DOHH2 (cell line): Measurements from ENCODE around the gene ARCN1.

ENCODE experiments used
- H3F3A ChIP-seq: fragments of 200-600 bp; sonication (generic), shearing (Covaris generic); 2 replicates; pipeline ENCODE4 v1.6.0; 2016; ENCODE audit warnings: antibody characterized with exemption, mild to moderate bottlenecking; ENCODE audit not compliant: control insufficient read depth, insufficient read depth
- H3K27ac ChIP-seq: fragments of 200-600 bp; sonication (generic); 2 replicates; pipeline ENCODE4 v1.5.1; 2014; ENCODE audit warnings: low read depth, mild to moderate bottlenecking, low read length, moderate library complexity
- H3K27me3 ChIP-seq: fragments of 200-600 bp; sonication (generic); 2 replicates; pipeline ENCODE4 v1.6.1; 2014; ENCODE audit warnings: mild to moderate bottlenecking, low read length, mixed read lengths; ENCODE audit not compliant: control insufficient read depth
- H3K36me3 ChIP-seq: fragments of 200-600 bp; sonication (generic); 2 replicates; pipeline ENCODE4 v1.6.1; 2014; ENCODE audit warnings: mild to moderate bottlenecking, low read length, moderate library complexity, mixed read lengths; ENCODE audit not compliant: control insufficient read depth
- H3K4me1 ChIP-seq: fragments of 200-600 bp; sonication (generic); 2 replicates; pipeline ENCODE4 v1.6.1; 2014; ENCODE audit warnings: mild to moderate bottlenecking, low read length, mixed read lengths; ENCODE audit not compliant: control insufficient read depth
- H3K4me2 ChIP-seq: fragments of 200-600 bp; sonication (generic); 2 replicates; pipeline ENCODE4 v1.6.0; 2014; ENCODE audit warnings: mild to moderate bottlenecking, low read length, moderate library complexity
- H3K4me3 ChIP-seq: fragments of 200-600 bp; sonication (generic); 2 replicates; pipeline ENCODE4 v1.5.1; 2014; ENCODE audit warnings: mild to moderate bottlenecking, low read length, mixed read lengths
- H3K79me2 ChIP-seq: fragments of 200-600 bp; sonication (generic); 2 replicates; pipeline ENCODE4 v1.6.1; 2014; ENCODE audit warnings: mild to moderate bottlenecking, low read length, mixed read lengths; ENCODE audit not compliant: control insufficient read depth
- H3K9me2 ChIP-seq: fragments of 200-600 bp; sonication (generic); replicated peaks from 2 replicates; pipeline ENCODE4 v1.6.1; 2014; ENCODE audit warnings: mild to moderate bottlenecking, low read length, mixed read lengths; ENCODE audit not compliant: control insufficient read depth
- H3K9me3 ChIP-seq: fragments of 200-600 bp; sonication (generic); 2 replicates; pipeline ENCODE4 v1.6.1; 2014; ENCODE audit warnings: antibody characterized with exemption, low read length, mixed read lengths; ENCODE audit not compliant: control insufficient read depth, insufficient read depth
- H4K20me1 ChIP-seq: fragments of 200-600 bp; sonication (generic); 2 replicates; pipeline ENCODE4 v1.6.0; 2014; ENCODE audit warnings: low read depth, mild to moderate bottlenecking, antibody characterized with exemption, low read length, moderate library complexity; ENCODE audit not compliant: control insufficient read depth, insufficient read depth
- EZH2phosphoT487 ChIP-seq: fragments of 200-600 bp; sonication (generic); IDR thresholded peaks from 2 replicates; pipeline ENCODE4 v1.6.1; 2017; ENCODE audit warnings: borderline replicate concordance, mild to moderate bottlenecking, antibody characterized with exemption, low read length, moderate library complexity, mixed read lengths
- TF ChIP-seq, protein P1 (sequence below): fragments of 200-600 bp; sonication (generic); IDR thresholded peaks from one replicate; pipeline ENCODE4 v1.5.1; 2014; ENCODE audit warnings: antibody characterized with exemption, mild to moderate bottlenecking, low read depth, low read length; ENCODE audit not compliant: poor library complexity, severe bottlenecking

ARCN1 gene

GRCh38 chr11:118633979-118634378 lies 61.8 kb downstream of the ARCN1 start:
- Histone ChIP-seq H3K4me1 (no peaks in the 10 kb centered on the region), H3K9me3 (no peaks in the 10 kb centered on the region), H3K9me2 (no peaks in the 10 kb centered on the region), H3K4me2 (no peak overlapping the region), H4K20me1 (no peaks in the 10 kb centered on the region), H3K36me3 (no peaks in the 10 kb centered on the region), H3K4me3 (no peak overlapping the region), H3K27me3 (peaks cover 14% of the 10 kb centered on the region), H3K79me2 (no peaks in the 10 kb centered on the region), H3K27ac (no peak overlapping the region), H3F3A (no peaks in the 10 kb centered on the region)
- TF ChIP-seq, protein P1, sequence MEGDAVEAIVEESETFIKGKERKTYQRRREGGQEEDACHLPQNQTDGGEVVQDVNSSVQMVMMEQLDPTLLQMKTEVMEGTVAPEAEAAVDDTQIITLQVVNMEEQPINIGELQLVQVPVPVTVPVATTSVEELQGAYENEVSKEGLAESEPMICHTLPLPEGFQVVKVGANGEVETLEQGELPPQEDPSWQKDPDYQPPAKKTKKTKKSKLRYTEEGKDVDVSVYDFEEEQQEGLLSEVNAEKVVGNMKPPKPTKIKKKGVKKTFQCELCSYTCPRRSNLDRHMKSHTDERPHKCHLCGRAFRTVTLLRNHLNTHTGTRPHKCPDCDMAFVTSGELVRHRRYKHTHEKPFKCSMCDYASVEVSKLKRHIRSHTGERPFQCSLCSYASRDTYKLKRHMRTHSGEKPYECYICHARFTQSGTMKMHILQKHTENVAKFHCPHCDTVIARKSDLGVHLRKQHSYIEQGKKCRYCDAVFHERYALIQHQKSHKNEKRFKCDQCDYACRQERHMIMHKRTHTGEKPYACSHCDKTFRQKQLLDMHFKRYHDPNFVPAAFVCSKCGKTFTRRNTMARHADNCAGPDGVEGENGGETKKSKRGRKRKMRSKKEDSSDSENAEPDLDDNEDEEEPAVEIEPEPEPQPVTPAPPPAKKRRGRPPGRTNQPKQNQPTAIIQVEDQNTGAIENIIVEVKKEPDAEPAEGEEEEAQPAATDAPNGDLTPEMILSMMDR: no peak
- TF ChIP-seq EZH2phosphoT487: no peak

GRCh38 chr11:118634431-118635236 lies 62.4 kb downstream of the ARCN1 start:
- Histone ChIP-seq H3K36me3 (no peaks in the 10 kb centered on the region), H3K4me1 (no peaks in the 10 kb centered on the region), H3K4me2 (no peak overlapping the region), H4K20me1 (no peaks in the 10 kb centered on the region), H3F3A (no peaks in the 10 kb centered on the region), H3K79me2 (no peaks in the 10 kb centered on the region), H3K4me3 (no peak overlapping the region), H3K9me2 (no peaks in the 10 kb centered on the region), H3K9me3 (no peaks in the 10 kb centered on the region), H3K27me3 (peaks cover 11% of the 10 kb centered on the region), H3K27ac (no peak overlapping the region)
- no peak for TF ChIP-seq EZH2phosphoT487
- TF ChIP-seq, protein P1: no peak

GRCh38 chr11:118635237-118635591 lies 63.0 kb downstream of the ARCN1 start:
- H3K9me2 ChIP-seq: no peaks in the 10 kb centered on the region
- no peak overlapping the region for H3K4me3 ChIP-seq
- no peaks in the 10 kb centered on the region for H3K4me1 ChIP-seq
- no peaks in the 10 kb centered on the region for H3K9me3 ChIP-seq
- H3K27me3 ChIP-seq: peaks cover 11% of the 10 kb centered on the region
- H3K27ac ChIP-seq: no peak overlapping the region
- no peak for TF ChIP-seq EZH2phosphoT487
- TF ChIP-seq, protein P1: no peak
- H4K20me1 ChIP-seq: no peaks in the 10 kb centered on the region
- no peak overlapping the region for H3K4me2 ChIP-seq
- no peaks in the 10 kb centered on the region for H3K79me2 ChIP-seq
- H3F3A ChIP-seq: no peaks in the 10 kb centered on the region
- no peaks in the 10 kb centered on the region for H3K36me3 ChIP-seq
